ENCODE data around the gene TSSC4. TPM values are rescaled to one million over a fixed set of nuclear protein-coding genes. Genes with fewer than 3 reads are reported as not detected.

TSSC4 gene
- total RNA-seq, 1 donor from 2014 or later, result 40.6 TPM

DNA sequence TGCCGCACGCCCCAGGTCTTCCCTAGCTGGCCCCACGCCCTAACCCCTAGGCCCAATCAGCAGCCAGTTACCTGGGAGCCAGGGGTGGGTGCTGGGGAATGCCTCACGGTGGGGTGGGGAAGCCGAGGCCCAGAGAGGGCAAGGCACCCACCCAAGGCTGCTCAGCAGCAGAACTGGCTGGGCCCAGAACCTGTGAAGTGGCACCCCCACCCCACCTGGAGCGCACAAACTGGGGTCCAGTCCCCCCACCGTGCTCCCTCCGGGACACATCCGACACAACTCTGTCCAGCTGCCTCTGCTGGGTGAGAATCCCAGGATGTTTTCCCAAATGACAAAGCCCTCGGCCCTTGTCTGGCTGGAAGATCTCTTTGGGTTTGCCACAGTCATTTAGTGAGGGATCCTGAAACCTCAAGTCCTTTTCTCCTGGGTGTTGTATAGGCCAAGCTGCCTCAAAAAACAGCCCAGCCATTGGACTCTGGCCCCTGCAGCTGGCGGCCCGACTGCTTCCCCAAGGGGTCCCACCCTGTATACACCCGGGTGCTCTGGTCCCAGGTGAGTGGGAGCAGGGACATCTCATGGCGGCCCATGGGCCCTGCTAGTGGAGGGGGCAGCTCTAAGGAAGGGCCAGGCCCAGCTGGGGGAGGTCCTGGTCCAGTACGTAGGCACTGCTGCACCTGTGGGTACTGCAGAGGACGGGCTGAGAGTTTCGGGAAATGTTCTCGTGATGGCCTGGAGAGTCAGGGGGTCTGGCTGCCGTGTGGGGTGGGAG is 20.9 kb downstream of the TSSC4 start:
- Histone ChIP-seq H3K27ac (no peak overlapping the region), H3K27me3 (no peaks in the 10 kb centered on the region), H3K4me3 (no peak overlapping the region), H3K9me3 (no peaks in the 10 kb centered on the region), H3K36me3 (no peaks in the 10 kb centered on the region), H3K4me1 (peaks cover 8% of the 10 kb centered on the region)
- ATAC-seq (no peak), DNase-seq (no peak)
- TF ChIP-seq, protein P1, sequence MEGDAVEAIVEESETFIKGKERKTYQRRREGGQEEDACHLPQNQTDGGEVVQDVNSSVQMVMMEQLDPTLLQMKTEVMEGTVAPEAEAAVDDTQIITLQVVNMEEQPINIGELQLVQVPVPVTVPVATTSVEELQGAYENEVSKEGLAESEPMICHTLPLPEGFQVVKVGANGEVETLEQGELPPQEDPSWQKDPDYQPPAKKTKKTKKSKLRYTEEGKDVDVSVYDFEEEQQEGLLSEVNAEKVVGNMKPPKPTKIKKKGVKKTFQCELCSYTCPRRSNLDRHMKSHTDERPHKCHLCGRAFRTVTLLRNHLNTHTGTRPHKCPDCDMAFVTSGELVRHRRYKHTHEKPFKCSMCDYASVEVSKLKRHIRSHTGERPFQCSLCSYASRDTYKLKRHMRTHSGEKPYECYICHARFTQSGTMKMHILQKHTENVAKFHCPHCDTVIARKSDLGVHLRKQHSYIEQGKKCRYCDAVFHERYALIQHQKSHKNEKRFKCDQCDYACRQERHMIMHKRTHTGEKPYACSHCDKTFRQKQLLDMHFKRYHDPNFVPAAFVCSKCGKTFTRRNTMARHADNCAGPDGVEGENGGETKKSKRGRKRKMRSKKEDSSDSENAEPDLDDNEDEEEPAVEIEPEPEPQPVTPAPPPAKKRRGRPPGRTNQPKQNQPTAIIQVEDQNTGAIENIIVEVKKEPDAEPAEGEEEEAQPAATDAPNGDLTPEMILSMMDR (IDR thresholded peaks at IDR 0.05), result no peak
- intact Hi-C loops (cut with DNase I), result loop anchor here (5.0 kb wide), 2 partner anchors 119 to 224 kb away; partner anchors contain the start of genes C11orf21 and TSPAN32

DNA sequence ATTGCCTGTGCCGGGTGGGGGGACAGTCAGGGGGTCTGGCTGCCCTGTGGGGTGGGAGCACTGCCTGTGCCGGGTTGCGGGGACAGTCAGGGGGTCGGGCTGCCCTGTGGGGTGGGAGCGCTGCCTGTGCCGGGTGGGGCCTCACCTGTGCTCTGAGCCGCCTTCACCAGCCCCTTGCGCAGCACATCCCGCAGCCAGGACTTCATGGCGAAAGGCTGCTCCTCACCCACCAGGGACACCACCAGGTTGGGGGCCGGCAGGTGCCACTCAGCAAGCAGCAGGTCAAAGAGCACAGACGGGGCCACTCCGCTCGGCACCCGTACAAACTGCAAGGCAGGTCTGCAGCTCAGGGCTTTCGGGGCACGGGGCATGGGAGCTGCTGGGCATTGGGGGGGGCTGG is 21.4 kb downstream of the TSSC4 start:
- no peaks in the 10 kb centered on the region for H3K9me3 ChIP-seq
- no peak for DNase-seq
- H3K4me1 ChIP-seq, result peaks cover 8% of the 10 kb centered on the region
- H3K36me3 ChIP-seq, result no peaks in the 10 kb centered on the region
- H3K27ac ChIP-seq, result no peak overlapping the region
- TF ChIP-seq, protein P1 (IDR thresholded peaks at IDR 0.05), result no peak
- H3K27me3 ChIP-seq, result no peaks in the 10 kb centered on the region
- intact Hi-C loops (cut with DNase I), result loop anchor here (5.0 kb wide), 2 partner anchors 120 to 225 kb away; partner anchors contain the start of genes C11orf21 and TSPAN32
- no peak overlapping the region for H3K4me3 ChIP-seq
- ATAC-seq, result no peak

- Histone ChIP-seq H3K4me1 (peaks cover 8% of the 10 kb centered on the region), H3K4me3 (no peak overlapping the region), H3K36me3 (no peaks in the 10 kb centered on the region), H3K27me3 (no peaks in the 10 kb centered on the region), H3K27ac (no peak overlapping the region), H3K9me3 (no peaks in the 10 kb centered on the region)
- DNase-seq (no peak), ATAC-seq (no peak)
- intact Hi-C loops (cut with DNase I), result loop anchor here (5.0 kb wide), 2 partner anchors 120 to 225 kb away; partner anchors contain the start of genes C11orf21 and TSPAN32
- TF ChIP-seq, protein P1 (IDR thresholded peaks at IDR 0.05), result no peak
Observed at GRCh38 chr11:2422461-2423156, 22.1 kb downstream of the TSSC4 start.

DNA sequence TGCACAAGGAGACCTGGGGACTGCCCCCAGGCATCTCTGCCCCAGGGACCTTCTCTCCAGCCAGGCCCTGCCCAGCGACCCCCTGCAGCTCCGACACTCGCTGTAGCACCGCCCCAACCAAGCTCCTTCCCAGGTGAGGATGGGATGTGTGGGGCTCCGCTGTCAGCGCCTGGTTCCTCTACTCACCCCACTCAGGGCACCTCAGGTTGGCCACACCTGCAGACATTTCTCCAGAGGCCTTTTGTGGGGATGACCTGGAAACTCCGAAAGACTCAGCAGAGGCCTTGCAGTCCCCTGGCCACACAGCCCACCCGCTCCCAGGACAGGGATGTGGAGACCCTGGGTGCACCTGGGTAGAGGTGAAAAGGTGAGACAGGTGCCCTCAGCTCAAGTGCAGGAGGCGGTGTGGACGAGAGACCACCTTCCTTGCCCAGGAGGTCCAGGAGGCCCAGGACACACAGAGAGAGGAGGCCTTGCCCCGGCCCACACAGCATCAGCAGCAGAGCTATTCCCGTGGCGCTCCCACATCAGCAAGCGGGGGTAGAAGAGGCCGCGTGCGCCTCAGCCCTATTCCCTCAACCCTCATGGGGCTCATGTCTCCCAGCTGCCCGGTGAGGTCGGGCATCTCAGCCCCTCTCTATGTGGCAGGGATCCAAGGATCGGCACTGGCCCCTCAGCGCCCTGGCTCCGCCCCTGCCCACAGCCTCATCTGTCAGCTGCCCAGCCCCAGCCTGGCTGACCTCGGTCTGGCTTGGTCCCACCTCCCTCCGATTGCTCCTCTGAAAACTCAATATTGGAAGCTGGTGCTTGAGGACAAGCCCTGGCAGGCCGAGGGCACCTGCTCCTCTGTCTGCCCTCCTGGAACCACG is 22.8 kb downstream of the TSSC4 start:
- intact Hi-C loops (cut with DNase I), result loop anchor here (5.0 kb wide), 2 partner anchors 121 to 226 kb away; partner anchors contain the start of genes C11orf21 and TSPAN32
- TF ChIP-seq, protein P1 (IDR thresholded peaks at IDR 0.05), result no peak
- no peaks in the 10 kb centered on the region for H3K27me3 ChIP-seq
- no peaks in the 10 kb centered on the region for H3K9me3 ChIP-seq
- DNase-seq (no peak), ATAC-seq (no peak)
- peaks cover 8% of the 10 kb centered on the region for H3K4me1 ChIP-seq
- no peaks in the 10 kb centered on the region for H3K36me3 ChIP-seq
- H3K27ac ChIP-seq, result no peak overlapping the region
- no peak overlapping the region for H3K4me3 ChIP-seq

DNA sequence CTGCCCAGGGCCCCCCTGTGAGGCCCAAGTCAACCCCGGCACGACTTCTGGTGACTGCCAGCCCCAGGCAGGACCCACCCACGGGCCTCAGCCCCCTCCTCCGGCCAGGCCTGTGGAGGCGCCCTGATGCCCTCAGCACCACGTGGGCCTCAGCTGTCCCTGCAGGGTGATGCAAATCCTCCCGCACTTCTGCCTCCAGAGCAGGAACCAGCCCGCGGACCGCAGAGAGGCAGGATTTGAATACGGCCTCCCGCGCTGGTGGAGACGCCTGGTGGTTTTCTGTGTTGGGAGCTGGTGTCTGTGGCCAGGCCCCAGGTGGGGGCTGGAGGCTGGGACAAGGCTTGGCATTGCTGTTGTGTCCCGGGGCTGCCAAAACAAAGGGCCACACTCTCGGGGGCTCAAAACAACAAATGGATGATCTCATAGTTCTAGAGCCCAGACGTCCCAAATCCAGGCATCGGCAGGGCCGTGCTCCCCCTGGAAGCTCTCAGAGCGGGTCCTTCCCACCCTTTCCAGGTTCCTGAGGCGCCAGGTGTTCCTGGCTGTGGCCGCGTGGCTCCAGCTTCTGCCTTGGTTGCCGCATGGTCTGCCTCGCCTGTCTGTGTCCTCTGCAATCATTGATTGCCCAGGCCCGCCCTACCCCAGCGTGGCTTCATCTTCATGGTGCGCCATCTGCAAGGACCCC is 24.4 kb downstream of the TSSC4 start:
- TF ChIP-seq, protein P1 (IDR thresholded peaks at IDR 0.05), result no peak
- Histone ChIP-seq H3K27me3 (no peaks in the 10 kb centered on the region), H3K36me3 (no peaks in the 10 kb centered on the region), H3K27ac (no peak overlapping the region), H3K9me3 (no peaks in the 10 kb centered on the region), H3K4me1 (peaks cover 8% of the 10 kb centered on the region), H3K4me3 (no peak overlapping the region)
- no peak for ATAC-seq
- no peak for DNase-seq
- intact Hi-C loops (cut with DNase I), result loop anchor here (5.0 kb wide), 2 partner anchors 123 to 228 kb away; partner anchors contain the start of genes C11orf21 and TSPAN32
